HG03432 (cell line): ENCODE results near the gene SEPTIN5.
"Not testable (repeated sequence)": the region's sequence is repeated elsewhere in the genome, so short reads cannot be mapped to it uniquely, and the experiment has no call there.

Experiments used
- ATAC-seq: cut with Tn5 transposase; IDR thresholded peaks from one replicate; pipeline ENCODE4 v1.9.1; 2021; ENCODE audit warnings: mild to moderate bottlenecking, moderate library complexity; ENCODE audit not compliant: unreplicated experiment

The SEPTIN5 gene

DNA sequence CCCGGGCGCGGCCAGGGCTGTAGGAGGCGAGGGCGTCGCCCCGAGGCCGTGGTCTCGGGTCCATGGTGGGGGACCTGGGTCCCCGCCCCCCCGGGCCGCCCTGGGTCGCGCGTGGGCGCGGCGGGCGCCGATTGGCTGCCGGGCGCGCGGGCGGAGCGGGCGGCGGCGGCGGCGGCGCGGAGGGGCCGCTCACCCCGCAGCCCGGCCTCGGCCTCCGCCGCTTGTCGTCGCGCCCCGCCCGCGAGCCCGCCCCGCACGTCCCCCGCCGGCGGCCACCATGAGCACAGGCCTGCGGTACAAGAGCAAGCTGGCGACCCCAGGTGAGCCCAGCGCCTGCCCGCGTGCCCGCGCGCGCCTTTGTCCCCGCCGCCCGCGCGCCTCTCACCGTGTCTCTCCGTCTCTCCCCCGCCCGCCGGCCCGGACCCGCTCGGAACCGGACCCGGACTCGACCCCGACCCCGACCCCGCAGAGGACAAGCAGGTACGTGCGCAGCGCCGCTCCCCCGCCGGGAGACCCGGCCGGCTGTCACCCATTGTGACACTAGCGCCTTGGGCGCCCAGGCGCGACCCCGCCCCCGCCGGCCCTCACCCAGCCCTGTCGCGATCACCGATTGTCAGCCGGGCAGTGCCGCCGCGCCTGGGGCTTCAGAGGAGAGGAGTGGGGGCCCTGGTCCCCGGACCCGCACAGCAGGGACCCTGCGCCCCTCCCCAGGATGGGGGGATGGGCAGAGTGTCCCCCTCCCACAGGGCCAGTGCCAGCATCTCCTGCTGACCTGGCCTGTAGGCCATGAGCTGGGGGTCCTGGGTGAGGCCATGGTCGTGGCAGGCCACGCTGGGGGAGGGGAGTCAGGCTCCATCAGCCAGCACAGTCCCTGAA lies at the start of gene SEPTIN5:
Gene SEPTIN5 (plus strand): TSS at position 192 of the 876 bp plus-strand sequence. CDS start 86 bp downstream, at position 278.
- no peak for ATAC-seq

DNA sequence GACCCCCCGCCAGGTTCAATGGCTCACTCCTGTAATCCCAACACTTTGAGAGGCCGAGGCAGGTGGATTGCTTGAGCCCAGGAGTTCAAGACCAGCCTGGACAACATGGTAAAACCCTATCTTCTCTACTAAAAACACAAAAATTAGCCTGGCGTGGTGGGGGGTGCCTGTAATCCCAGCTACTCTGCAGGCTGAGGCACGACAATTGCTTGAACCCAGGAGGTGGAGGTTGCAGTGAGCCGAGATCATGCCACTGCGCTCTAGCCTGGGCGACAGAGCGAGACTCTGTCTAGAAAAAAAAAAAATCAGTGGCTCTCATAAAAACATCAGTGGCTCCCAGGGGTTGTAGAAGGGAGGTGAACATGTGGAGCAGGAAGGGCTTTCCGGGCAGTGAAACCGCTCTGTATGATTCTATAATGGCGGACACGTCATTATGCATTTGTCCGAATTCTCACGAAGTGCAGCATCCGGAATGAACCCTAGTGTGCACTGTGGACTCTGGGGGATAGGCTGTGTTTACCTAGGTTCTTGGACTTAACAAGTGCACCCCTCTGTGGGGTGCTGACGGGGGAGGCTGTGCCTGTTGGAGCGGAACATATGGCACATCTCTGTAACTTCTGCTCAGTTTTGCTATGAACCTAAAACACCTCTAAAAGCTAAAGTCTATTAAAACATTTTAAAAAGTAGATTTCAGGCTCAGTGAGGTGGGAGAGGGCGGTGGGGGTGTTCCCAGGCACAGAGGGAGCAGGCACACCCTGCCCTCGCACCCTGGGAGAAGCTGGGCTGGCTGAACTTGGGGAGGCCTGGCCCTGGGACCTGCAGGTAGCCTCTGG lies 49.1 kb upstream of the SEPTIN5 start:
- ATAC-seq: no peak

DNA sequence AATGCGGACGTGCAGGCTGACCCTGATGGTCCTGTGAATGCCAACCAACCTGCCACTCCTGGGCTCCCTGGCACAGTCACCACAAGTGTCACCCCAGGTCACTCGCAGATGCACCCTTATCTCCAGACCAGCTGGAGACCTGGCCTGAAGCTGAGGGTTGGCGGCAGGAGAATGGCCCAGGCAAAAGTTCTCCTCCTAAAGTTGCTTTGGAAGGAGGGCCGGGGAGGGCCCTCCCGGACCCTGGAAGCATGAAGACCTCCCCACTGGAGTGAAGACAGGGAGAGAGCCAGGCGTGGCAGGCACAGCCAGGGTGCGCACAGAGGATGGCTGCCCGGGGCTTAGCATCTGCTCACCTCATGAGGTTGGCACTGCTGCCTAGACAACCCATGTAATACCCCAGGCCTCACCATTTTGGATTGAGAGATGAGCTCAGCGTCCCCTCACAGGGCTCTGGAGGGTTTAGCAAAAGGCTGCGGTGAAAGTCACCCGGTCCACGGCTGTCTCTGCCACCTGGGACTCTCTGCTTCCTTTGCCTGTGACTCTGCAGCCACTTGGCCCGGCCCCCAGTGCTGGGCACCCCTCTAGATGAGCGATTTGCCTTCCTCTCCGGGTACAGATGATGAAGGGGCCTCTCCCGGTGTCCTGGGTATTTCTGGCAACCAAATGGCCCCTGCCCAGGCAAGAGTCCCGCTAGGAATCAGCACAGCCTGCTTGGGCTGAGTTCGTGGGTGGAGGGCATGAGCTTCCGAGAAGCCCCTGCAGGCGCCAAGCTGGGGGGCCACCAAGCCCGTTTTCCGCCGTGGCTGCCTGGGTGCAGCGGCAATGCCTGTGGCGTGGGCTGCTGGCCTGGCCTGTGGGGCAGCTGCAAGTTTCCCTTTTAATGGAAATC lies 48.3 kb upstream of the SEPTIN5 start:
- ATAC-seq: no peak

DNA sequence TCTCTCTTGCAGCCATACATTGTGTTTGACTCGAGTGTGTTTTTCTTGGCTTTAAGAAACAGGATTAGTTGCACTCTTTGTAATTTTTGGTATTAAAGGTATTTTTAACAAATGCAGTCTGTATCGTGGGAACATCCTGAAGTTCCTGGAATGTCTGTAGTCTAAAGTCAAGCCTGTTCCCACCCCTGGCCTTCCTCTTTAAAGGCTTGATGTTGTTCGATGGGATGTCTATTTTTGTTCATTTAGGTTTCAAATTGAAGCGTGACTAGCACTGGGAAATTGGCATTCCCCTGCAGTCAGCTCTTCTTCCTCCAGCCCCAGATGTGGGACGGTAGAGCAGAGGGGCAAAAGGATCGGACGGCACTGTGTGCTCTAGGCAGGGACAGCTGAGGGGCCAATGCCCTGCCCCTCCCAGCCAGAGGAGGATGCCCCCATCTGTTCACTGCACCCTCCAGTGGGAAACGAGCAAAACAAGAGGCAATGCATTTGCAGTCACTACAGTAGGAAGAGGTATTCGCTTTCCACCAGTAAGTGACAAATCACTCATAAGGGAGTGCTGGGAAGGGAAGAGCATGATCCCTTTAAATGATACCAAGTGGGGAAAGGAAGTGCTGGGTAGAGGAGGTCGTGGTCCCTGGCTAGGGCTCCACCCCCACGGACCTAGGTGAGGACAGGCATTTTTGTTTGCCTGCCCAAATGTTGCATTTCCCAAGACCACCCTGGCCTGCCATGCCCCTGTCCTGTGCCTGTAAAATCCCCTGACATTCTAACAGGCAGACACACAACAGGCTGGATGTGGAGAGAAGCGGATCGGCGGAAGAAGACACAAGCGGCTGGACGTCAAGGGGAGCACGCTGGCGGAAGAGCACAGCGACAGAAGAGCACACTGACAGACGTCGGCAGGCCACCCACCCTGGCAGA lies 47.4 kb upstream of the SEPTIN5 start:
- no peak for ATAC-seq

DNA sequence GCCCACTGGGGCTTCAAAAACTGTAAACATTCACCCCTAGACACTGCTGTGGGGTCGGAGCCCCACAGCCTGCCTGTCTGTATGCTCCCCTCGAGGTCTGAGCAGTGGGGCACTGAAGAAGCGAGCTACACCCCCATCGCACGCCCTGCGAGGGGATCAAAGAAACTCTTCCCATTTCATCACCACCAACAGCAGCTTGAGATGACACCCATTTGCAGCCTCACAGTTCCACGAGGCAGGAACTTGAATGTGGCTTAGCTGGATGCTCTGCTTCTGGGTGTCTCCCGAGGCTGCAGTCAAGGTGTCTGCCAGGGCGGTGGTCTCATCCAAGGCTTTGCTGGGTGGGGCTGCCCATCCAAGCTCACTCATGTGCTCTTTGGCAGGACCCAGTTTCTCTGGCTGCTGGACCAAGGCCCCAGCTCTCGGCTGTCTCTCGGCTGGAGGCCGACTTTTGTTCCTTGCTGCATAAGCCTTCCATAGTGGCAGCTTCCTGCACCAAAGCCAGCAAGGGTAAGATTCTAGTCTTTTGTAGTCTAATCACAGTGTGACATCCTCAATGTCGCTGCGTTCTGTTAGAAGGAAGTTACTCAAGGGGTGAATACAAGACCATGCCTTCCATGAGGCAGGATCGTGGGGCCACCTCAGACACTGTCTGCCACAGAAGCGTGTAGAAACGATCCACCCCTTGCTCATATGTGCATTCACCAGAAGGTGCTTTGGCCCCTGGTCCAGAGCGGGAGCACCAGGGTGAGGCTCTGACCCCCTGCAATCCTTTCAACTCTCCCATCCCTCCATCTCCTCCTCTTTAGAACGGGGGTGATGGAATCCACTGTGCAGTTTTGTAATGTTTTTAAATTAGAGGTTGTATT lies 46.2 kb upstream of the SEPTIN5 start:
- no peak for ATAC-seq

DNA sequence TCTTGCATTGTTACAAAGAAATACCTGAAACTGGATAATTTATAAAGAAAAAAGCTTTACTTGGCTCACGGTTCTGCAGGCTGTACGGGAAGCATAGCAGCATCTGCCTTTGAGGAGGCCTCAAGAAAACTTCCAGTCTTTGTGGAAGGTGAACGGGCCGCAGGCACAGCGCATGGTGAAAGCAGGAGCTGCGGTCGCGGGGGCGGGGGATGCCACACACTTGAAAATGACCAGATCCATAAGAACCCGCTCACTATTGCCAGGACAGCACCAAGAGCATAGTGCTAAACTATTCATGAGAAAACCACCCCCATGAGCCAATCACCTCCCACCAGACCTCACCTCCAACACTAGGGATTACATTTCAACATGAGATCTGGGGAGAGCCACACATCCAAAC lies 45.6 kb upstream of the SEPTIN5 start:
- ATAC-seq: no peak

DNA sequence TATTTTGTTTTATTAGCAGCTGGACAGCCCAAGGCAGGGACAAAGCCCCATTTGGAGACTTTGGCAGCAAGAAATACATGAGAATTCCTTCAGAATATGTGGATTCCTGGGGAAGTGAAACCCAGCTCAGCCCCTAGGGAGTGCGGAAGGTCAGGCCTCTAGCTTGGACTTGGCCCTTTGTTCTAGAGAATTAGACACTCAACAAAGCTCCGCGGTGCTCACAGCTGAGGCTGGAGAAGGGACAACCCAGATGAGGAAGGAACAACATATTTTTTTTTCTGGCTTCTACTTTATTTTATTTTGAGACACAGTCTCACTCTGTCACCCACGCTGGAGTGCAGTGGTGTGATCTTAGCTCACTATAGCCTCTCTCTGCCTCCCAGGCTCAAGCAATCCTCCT lies 44.7 kb upstream of the SEPTIN5 start:
- ATAC-seq: no peak

DNA sequence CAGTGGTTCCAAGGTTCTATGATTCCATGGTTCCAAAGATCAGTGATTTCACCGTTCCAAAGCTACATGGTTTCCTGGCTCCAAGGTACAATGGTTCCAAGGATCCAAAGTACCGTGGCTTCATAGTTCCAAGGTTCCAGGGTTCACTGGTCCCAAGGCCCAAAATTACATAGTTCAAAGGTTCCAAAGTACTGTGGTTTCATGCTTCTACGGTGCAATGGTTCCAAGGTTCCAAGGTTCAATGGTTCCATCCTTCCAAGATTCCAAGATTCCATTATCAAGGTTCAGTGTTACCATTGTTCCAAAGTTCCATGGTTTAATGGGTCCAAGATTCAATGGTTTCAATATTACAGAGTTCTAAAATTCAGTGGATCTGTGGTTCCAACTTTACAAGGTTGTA lies 43.0 kb upstream of the SEPTIN5 start:
- no peak for ATAC-seq

DNA sequence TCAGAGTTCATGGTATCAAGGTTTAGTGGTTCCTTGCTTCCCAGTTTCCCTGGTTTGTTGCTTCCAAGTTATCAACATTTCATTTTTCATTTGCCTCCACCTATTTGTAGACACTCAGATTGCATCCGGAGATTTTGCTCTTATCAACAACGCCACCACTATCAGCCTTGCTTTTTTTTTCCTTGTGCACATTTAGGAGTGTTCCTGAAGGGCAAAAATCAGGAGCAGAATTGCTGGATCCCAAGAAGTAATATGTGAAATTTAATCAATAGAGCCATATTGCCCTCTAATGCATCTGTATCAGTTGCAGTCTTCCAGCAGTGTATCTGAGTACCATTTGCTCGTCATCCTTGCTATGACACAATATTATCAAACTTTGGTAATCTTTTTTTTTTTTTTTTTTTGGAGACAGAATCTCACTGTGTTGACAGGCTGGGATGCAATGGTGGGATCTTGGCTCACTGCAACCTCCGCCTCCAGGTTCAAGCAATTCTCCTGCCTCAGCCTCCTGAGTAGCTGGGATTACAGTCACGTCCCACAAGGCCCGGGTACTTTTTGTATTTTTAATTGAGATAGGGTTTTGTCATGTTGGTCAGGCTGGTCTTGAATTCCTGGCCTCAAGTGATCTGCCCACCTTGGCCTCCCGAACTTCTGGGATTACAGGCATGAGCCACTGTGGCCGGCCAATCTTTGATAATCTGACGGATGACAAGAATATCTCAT lies 42.1 kb upstream of the SEPTIN5 start:
- ATAC-seq: no peak

DNA sequence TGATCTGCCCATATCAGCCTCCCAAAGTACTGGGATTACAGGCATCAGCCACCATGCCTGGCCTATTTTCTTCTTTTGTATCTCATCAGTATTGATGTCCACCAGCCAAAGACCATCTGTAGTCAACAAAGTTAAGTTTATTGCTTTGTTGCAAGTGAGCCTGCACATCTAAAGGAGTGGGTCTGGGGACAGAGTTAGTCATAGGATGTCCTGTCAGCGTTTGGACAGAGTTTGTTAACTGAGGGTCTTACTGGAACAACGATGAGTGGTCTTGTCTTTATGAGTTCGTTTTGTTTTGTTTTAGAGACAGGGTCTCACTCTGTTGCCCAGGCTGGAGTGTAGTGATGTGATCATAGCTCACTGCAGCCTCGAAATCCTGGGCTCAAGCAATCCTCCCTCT lies 40.6 kb upstream of the SEPTIN5 start:
- no peak for ATAC-seq

DNA sequence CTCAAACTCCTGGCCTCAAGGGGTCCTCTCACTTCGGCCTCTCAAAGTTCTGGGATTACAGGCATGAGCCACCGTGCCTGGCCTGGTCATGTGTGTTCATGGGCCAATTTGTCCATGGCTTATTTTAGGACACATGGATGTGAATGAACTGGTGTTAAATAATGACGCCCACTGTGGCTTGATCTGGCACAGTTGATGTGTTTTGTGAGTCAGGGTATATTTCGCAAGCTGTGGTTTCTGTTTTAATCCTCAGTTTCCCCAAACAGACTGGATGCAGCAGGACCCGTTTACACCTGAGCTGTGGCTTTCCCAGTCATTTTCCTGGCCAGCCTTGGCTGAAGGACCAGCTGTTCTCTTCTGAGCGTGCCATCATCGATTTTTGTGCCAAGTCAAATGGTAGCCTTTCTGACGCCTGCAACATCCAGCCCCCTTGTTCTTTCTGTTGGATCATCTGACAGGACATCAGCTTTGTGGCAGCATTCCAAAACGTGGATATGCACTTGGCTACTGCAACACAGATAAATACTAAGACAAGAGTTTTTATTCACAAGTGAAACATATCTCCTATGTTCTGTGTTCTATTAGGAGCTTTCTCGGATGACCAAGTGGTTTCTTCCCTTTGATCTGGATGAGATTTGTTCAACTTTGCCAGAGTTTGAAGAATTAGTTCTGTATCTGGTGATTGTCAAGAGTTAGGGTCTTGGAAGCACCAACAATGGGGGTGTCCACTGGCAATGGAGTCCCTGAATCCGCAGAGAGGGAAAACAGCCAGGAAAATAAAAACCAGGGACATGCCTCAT lies 40.0 kb upstream of the SEPTIN5 start:
- no peak for ATAC-seq

DNA sequence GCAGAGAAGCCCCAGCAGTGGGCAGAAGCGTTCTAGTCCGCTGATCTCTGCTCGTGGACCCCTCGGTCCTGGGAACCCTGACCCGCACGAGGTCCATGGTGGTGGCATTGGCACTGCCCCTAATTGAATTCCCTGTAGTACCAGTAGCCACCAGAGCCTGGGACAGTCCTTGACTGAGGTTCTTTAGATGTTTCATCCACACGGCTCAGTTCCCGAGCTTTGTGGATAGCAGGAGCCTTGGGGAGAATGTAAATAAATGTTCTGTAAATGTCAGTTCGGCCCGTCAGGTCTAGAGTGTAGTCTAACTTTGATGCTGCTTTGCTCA lies 39.4 kb upstream of the SEPTIN5 start:
- no peak for ATAC-seq

DNA sequence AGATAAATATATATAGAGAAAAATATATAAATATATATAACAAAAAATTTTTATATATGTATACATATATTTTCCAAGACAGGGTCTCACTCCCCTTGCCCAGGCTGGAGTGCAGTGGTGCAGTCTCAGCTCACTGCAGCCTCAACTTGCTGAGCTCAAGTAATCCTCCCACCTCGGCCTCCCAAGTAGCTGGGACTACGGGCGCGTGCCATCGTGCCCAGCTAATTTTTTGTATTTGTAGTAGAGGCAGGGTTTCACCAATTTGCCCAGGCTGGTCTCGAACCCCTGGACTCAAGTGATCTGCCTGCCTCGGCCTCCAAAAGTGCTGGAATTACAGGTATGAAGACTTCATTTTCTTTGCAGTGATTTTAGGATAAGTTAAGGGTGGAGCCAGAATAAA lies 38.9 kb upstream of the SEPTIN5 start:
- no peak for ATAC-seq

DNA sequence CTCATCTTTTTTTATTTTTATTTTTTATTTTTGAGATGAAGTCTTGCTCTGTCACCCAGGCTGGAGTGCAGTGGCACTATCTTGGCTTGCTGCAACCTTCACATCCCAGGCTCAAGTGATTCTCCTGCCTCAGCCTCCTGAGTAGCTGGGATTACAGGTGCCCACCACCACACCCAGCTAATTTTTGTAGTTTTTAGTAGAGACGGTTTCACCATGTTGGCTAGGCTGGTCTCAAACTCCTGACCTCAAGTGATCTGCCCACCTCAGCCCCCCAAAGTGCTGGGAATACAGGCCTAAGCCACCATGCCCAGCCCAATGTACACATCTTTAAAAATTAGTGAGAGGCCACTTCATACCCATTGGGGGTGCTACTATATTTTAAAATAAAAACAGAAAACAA lies 37.9 kb upstream of the SEPTIN5 start:
- not testable (repeated sequence) for ATAC-seq

DNA sequence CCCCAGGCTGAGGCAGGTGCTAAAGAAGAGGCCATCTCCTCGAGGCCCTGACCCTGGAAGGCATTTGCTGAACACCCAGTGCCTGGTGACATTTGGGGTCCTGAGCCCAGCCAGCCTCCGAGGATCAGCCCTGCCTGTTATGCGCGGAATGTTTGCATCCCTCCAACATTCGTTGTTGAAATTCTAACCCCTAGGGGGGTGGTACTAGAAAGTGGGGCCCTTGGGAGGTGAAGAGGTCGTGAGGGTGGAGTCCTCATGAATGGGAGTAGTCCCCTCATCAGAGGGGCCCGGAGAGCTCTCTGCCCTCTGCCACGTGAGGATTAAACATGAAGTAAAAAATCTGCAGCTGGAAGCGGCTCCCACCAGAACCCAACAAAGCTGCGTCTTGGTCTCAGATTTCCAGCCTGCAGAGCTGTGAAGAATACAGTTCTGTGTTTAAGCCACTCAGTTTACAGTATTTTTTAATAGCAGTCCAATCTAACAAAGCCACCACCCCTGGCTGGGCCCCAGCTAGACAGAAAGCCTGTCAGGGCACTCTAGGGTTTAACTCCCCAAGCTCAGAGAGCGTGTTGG lies 35.3 kb upstream of the SEPTIN5 start:
- no peak for ATAC-seq

DNA sequence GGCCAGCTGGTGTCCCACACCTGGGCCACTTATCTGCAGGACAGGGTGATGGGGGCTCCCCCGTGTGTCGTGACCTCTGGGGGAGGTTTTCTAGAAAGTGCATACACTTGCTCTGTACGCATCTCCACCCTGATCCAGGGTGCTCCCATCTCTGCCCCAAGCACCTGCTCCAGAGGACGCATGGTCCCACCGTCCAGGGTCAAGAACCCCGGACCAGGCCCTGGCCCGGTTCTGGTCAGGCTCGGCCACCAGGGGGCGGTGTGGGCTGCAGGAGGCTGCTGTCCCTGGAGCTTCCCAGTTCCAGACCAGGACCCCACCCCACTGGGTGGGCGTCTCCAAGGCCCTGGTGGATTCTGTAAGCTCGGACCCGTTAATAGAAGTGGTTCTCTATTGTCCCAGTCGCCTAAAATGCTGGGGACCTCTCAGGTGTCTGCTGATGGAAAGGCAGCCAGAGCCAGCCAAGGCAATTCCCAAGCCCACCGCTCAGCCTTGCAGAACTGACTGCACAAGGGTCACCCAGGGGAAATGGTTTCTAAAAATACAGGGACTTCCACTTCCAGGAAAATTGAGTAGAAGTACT lies 34.7 kb upstream of the SEPTIN5 start:
- ATAC-seq: no peak

DNA sequence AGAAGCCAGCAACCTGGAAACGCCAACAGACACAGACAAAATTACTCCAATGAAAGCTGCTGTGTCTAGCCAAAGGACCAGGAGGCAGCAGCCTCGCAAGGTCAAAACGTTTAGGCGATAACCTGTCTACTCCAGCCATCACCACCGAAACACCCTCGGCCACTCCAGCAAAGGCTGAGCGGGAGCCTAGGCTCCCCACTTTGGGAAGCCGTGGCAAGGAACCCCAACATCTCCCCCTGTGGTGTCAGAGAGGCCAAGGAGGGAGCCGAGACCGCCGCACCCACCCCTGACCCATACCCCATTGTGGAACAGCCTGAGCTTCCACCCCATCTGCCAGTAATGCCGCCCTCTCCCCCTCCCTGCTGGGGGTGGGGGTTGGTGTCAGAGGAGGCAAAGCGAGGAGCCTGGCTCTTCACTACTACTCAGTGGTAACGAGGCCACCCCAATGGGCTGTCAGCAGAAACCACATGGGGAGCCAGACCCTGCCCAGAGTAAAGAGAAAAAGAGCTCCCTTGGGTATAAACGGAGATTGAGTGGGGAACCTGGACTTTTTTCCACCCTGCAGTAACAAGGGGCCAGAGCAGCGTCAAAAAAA lies 33.9 kb upstream of the SEPTIN5 start:
- no peak for ATAC-seq
